Measurements from ENCODE around the gene TMEM131L.

The TMEM131L gene

DNA sequence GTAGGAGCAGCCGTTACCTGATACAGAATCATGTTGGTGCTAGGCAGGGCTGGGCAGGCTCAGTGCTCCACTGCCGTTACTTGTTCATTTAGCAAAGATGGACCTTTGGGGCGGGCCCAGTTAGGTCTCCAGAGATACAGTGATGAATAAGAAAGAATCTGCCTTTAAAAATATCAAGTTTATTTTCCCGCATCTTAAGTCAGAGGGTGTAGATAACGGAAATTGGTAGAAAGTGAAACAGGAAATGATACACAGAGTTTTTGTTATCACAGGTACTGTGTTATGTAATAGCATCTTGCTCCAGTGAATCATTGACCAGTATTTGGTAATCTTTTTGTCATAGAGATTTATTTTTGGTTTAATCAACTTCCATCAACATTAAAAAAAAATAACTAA lies 5.5 kb downstream of the TMEM131L start:
- Histone ChIP-seq H3K4me3 (ENCODE audit: low read depth in 1 of 5, low read length in 5 of 5) (no peak overlapping the region), H3K27me3 (ENCODE audit: control insufficient read depth in 5 of 5, insufficient read depth in 4 of 5, low read length in 5 of 5) (no peaks in the 10 kb centered on the region), H3K9me3 (ENCODE audit: control insufficient read depth in 5 of 5, low read length in 5 of 5) (no peaks in the 10 kb centered on the region), H3K27ac (ENCODE audit: low read depth, low read length) (no peak overlapping the region), H3K9ac (ENCODE audit: low read length in 5 of 5) (no peak overlapping the region), H3K36me3 (ENCODE audit: control insufficient read depth in 5 of 5, insufficient read depth in 5 of 5, low read length in 5 of 5) (peaks cover 5 to 19% (median 11%) of the 10 kb centered on the region in 5 donors), H3K4me1 (ENCODE audit: control insufficient read depth in 5 of 5, insufficient read depth in 5 of 5, low read length in 5 of 5) (peaks cover 0 to 55% (median 48%) of the 10 kb centered on the region in 5 donors)

DNA sequence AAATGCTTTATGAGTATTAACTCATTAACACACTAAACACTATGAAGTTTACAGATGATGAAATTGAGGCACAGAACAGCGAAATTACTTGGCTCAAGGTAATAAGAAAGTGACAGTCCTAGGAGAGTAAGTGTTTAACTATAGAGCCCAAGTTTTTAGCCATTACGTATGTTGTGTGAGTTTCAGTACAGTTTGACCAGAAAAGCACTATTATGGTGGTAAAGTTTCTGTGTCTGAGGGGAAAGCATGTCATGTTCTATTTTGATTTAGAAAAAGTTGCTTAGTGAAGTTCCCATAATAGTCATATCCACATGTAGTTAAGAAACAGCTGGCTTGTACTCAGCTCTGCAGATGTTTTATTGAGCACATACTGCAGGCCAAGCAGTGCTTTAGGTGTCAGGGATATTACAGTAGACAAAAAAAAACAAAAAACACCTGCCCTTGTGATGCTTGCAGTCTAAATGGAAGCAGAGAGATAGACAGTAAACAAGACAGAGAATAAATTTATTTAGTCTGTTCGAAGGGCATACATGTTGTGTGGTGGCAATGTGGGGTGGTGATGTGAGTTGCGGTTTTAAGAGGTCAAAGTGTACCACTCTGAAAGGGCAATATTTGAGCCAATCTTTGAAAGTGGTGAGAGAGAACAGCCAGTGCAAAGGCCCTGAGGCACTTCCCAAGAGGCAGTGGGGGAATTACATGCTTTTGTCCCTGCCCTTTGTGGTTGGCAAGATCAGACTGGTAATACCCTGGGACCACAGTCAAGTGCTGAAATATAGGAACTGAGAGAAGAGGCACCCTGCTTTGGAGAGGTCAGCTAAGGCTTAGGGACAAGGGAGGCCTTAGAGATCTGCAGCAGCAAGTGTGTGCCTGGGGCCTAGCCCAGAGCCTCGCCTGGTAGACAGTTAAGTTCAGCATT lies 6.2 kb downstream of the TMEM131L start:
- no peaks in the 10 kb centered on the region for H3K27me3 ChIP-seq (ENCODE audit: control insufficient read depth in 5 of 5, insufficient read depth in 4 of 5, low read length in 5 of 5)
- no peak overlapping the region for H3K4me3 ChIP-seq (ENCODE audit: low read depth in 1 of 5, low read length in 5 of 5)
- H3K36me3 ChIP-seq (ENCODE audit: control insufficient read depth in 5 of 5, insufficient read depth in 5 of 5, low read length in 5 of 5) = peaks cover 5 to 19% (median 11%) of the 10 kb centered on the region in 5 donors
- no peak overlapping the region for H3K9ac ChIP-seq (ENCODE audit: low read length in 5 of 5)
- peak overlapping the region; percentile 43 for H3K27ac ChIP-seq (ENCODE audit: low read depth, low read length)
- H3K9me3 ChIP-seq (ENCODE audit: control insufficient read depth in 5 of 5, low read length in 5 of 5) = no peaks in the 10 kb centered on the region
- H3K4me1 ChIP-seq (ENCODE audit: control insufficient read depth in 5 of 5, insufficient read depth in 5 of 5, low read length in 5 of 5) = peaks cover 0 to 50% (median 41%) of the 10 kb centered on the region in 5 donors

DNA sequence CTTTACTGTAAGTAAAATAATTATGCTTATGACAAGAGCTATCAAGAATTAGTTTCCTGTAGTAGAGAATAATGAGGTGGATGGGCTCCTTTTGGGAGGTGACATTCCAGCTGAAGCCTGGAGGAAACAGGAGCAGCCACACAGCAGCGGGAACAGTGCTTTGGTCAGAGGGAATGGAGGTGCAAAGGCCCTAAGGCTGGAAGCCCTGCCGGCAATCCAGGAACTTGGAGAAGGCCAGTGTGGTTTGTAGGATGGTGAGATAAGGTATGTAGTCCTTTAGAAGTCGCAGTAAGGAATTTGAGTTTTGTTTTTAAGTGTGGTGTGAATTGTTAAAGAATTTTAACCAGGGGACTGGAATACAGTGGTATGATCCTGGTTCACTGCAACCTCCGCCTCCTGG lies 8.1 kb downstream of the TMEM131L start:
- H3K4me3 ChIP-seq (ENCODE audit: low read depth in 1 of 5, low read length in 5 of 5) = no peak overlapping the region

DNA sequence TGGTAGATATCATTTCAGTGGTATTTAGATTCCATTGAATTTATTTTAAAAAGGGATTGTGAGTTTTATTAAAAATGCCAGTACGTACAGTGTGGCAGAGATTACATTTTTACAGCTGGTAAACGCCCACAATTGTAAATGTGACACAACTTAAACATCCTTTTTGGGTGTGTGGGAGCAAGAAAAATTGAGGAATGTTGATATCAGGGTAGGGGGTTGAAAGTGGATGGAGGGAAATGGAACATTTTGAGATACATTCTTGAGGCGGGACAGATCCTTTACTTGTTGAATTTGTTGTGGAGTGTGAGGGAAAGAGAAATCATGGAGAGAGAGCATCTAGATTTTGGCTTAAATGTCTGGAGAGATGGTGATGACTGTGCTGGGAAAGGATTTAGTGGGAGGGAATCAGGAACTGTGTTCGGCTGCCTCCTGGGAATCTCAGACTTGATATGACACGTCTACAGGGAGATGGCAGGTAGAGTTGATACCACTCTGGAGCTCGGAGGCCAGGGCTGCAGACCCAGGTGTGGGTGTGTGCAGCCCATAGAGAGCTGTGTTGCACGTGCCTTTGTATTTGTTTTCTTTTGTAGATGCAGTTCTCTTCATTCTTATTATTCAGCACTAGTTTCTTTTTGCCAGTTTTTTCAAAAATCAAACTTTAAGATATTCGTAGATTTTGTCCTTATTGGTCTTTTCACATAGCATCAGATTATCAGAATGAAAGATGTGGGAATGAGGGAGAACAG lies 10.8 kb downstream of the TMEM131L start:
- no peak overlapping the region for H3K4me3 ChIP-seq (ENCODE audit: low read depth in 1 of 5, low read length in 5 of 5)
- H3K9me3 ChIP-seq (ENCODE audit: control insufficient read depth in 5 of 5, low read length in 5 of 5) = no peaks in the 10 kb centered on the region
- peaks cover 0 to 20% (median 10%) of the 10 kb centered on the region in 5 donors for H3K4me1 ChIP-seq (ENCODE audit: control insufficient read depth in 5 of 5, insufficient read depth in 5 of 5, low read length in 5 of 5)
- H3K27ac ChIP-seq (ENCODE audit: low read depth, low read length) = no peak overlapping the region
- H3K27me3 ChIP-seq (ENCODE audit: control insufficient read depth in 5 of 5, insufficient read depth in 4 of 5, low read length in 5 of 5) = no peaks in the 10 kb centered on the region
- H3K36me3 ChIP-seq (ENCODE audit: control insufficient read depth in 5 of 5, insufficient read depth in 5 of 5, low read length in 5 of 5) = peaks cover 5 to 27% (median 17%) of the 10 kb centered on the region in 5 donors
- H3K9ac ChIP-seq (ENCODE audit: low read length in 5 of 5) = no peak overlapping the region

More for the DNA sequence above, 8.1 kb downstream of the TMEM131L start:
- Histone ChIP-seq H3K27me3 (ENCODE audit: control insufficient read depth in 5 of 5, insufficient read depth in 4 of 5, low read length in 5 of 5) (no peaks in the 10 kb centered on the region), H3K9me3 (ENCODE audit: control insufficient read depth in 5 of 5, low read length in 5 of 5) (no peaks in the 10 kb centered on the region), H3K36me3 (ENCODE audit: control insufficient read depth in 5 of 5, insufficient read depth in 5 of 5, low read length in 5 of 5) (peaks cover 5 to 19% (median 11%) of the 10 kb centered on the region in 5 donors), H3K9ac (ENCODE audit: low read length in 5 of 5) (no peak overlapping the region), H3K27ac (ENCODE audit: low read depth, low read length) (no peak overlapping the region), H3K4me1 (ENCODE audit: control insufficient read depth in 5 of 5, insufficient read depth in 5 of 5, low read length in 5 of 5) (peaks cover 0 to 37% (median 23%) of the 10 kb centered on the region in 5 donors)

DNA sequence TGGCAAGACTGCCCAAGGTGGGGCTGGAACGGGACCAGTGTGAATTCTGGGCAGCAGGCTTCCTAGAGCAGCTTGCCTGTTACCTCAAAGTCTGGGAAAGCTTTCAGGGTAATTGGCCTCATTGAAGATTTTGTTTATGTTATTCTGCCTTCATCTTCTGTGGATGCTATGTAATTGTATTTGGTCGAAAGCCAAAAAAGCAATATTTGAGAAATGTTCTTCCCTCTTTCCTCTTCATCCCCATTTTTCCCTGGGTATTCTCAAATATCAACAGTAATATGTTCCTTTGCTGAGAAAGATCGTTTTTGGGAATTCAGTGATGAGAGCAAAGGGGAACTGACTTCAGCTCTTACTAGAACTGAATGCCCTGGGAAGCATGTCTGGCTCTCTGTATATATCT lies 12.9 kb downstream of the TMEM131L start:
- H3K4me3 ChIP-seq (ENCODE audit: low read depth in 1 of 5, low read length in 5 of 5) = no peak overlapping the region
- H3K36me3 ChIP-seq (ENCODE audit: control insufficient read depth in 5 of 5, insufficient read depth in 5 of 5, low read length in 5 of 5) = peaks cover 5 to 23% (median 13%) of the 10 kb centered on the region in 5 donors
- no peak overlapping the region for H3K27ac ChIP-seq (ENCODE audit: low read depth, low read length)
- no peaks in the 10 kb centered on the region for H3K27me3 ChIP-seq (ENCODE audit: control insufficient read depth in 5 of 5, insufficient read depth in 4 of 5, low read length in 5 of 5)
- H3K9ac ChIP-seq (ENCODE audit: low read length in 5 of 5) = peak overlapping the region in 1 of 5 donors; percentile 13
- no peaks in the 10 kb centered on the region for H3K9me3 ChIP-seq (ENCODE audit: control insufficient read depth in 5 of 5, low read length in 5 of 5)
- peaks cover 3 to 14% (median 7%) of the 10 kb centered on the region in 5 donors for H3K4me1 ChIP-seq (ENCODE audit: control insufficient read depth in 5 of 5, insufficient read depth in 5 of 5, low read length in 5 of 5)

DNA sequence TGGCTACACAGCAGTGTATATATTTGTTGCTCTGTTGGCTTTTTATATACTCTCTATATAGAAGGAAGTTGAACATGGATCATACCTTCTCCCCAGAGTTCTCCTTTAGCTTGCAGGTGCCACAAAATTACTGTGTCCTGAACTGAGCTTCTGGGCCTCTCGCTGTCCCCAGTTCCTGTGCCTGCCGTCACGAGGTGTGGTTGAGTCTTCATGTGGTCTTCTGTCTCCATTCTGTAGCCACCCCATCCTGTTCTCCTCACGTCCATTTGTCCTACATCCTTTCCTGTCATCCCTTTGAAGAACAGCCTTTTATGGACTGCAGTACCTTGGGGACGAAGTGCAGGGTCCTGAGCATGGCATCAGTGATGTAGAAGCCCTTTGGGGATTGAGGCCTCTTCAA lies 14.5 kb downstream of the TMEM131L start:
- H3K36me3 ChIP-seq (ENCODE audit: control insufficient read depth in 5 of 5, insufficient read depth in 5 of 5, low read length in 5 of 5) = peaks cover 0 to 11% (median 6%) of the 10 kb centered on the region in 5 donors
- H3K4me3 ChIP-seq (ENCODE audit: low read depth in 1 of 5, low read length in 5 of 5) = no peak overlapping the region
- H3K9ac ChIP-seq (ENCODE audit: low read length in 5 of 5) = no peak overlapping the region
- no peaks in the 10 kb centered on the region for H3K9me3 ChIP-seq (ENCODE audit: control insufficient read depth in 5 of 5, low read length in 5 of 5)
- H3K27ac ChIP-seq (ENCODE audit: low read depth, low read length) = no peak overlapping the region
- H3K4me1 ChIP-seq (ENCODE audit: control insufficient read depth in 5 of 5, insufficient read depth in 5 of 5, low read length in 5 of 5) = peaks cover 3 to 14% (median 7%) of the 10 kb centered on the region in 5 donors
- H3K27me3 ChIP-seq (ENCODE audit: control insufficient read depth in 5 of 5, insufficient read depth in 4 of 5, low read length in 5 of 5) = no peaks in the 10 kb centered on the region

DNA sequence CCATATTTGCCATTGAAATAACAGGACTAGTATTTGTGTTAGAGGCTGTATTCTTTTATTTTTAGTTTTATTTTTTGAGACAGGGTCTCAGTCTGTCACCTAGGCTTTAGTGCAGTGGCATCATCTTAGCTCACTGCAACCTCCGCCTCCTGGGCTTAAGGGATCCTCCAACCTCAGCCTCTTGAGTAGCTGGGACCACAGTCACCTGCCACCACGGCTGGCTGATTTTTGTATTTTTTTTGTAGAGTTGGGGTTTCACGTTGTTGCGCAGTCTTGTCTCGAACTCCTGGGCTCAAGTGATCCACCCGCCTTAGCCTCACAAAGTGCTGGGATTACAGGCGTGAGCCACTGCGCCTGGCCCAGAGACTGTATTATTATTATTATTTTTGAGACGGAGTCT lies 15.3 kb downstream of the TMEM131L start:
- Histone ChIP-seq H3K27ac (ENCODE audit: low read depth, low read length) (no peak overlapping the region), H3K4me3 (ENCODE audit: low read depth in 1 of 5, low read length in 5 of 5) (no peak overlapping the region), H3K9me3 (ENCODE audit: control insufficient read depth in 5 of 5, low read length in 5 of 5) (no peaks in the 10 kb centered on the region), H3K9ac (ENCODE audit: low read length in 5 of 5) (no peak overlapping the region), H3K27me3 (ENCODE audit: control insufficient read depth in 5 of 5, insufficient read depth in 4 of 5, low read length in 5 of 5) (no peaks in the 10 kb centered on the region), H3K4me1 (ENCODE audit: control insufficient read depth in 5 of 5, insufficient read depth in 5 of 5, low read length in 5 of 5) (peaks cover 3 to 17% (median 11%) of the 10 kb centered on the region in 5 donors), H3K36me3 (ENCODE audit: control insufficient read depth in 5 of 5, insufficient read depth in 5 of 5, low read length in 5 of 5) (peaks cover 0 to 11% (median 6%) of the 10 kb centered on the region in 5 donors)

DNA sequence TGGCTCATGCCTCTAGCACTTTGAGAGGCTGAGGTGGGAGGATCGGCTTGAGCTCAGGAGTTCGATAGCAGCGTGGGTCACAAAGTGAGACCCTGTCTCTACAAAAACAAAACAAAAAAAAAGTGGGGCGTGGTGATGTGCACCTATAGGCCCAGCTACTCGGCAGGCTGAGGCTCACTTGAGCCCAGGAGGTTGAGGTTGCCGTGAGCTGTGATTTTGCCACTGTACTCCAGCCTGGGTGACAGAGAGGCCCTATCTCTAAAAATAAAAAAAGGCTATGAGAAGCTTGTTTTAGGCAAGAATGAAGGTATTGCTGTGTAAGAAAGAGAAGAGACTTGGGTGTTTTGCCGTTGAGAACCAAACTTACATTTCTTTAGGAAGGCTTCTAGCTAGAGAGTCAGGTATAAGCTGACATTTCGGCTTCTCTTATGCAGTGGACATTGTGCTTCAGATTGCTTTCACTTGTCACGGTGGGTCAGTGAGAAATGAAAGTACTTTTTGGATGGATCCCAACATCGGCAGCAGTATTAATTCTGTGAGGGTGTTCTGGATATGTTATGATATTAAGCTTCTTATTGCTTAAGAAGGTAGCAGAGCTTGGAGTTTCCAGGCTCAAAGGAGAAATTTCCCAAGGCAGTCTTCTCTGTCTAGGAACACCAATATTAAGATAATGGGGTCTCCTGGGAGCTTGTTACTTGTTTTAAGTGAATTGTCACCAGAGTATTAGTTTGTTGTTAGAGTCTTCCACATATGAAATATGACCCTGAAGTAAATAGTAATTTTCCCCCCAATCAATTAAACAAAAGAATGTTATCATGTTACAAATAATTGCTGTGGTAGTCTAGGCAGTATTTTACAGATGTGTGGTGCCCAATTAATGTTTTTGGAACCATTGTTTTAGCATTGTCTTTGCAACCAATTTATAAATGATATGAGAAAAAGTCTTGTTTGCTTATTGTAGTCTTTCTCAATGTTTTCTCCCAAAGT lies 17.6 kb downstream of the TMEM131L start:
- peaks cover 0 to 13% (median 6%) of the 10 kb centered on the region in 5 donors for H3K36me3 ChIP-seq (ENCODE audit: control insufficient read depth in 5 of 5, insufficient read depth in 5 of 5, low read length in 5 of 5)
- no peaks in the 10 kb centered on the region for H3K27me3 ChIP-seq (ENCODE audit: control insufficient read depth in 5 of 5, insufficient read depth in 4 of 5, low read length in 5 of 5)
- no peaks in the 10 kb centered on the region for H3K9me3 ChIP-seq (ENCODE audit: control insufficient read depth in 5 of 5, low read length in 5 of 5)
- H3K9ac ChIP-seq (ENCODE audit: low read length in 5 of 5) = peak overlapping the region in 4 of 5 donors; percentile 46 to 64 (median 54)
- H3K4me3 ChIP-seq (ENCODE audit: low read depth in 1 of 5, low read length in 5 of 5) = peak overlapping the region in 4 of 5 donors; percentile 18 to 50 (median 36)
- peaks cover 10 to 39% (median 31%) of the 10 kb centered on the region in 5 donors for H3K4me1 ChIP-seq (ENCODE audit: control insufficient read depth in 5 of 5, insufficient read depth in 5 of 5, low read length in 5 of 5)
- peak overlapping the region; percentile 76 for H3K27ac ChIP-seq (ENCODE audit: low read depth, low read length)

DNA sequence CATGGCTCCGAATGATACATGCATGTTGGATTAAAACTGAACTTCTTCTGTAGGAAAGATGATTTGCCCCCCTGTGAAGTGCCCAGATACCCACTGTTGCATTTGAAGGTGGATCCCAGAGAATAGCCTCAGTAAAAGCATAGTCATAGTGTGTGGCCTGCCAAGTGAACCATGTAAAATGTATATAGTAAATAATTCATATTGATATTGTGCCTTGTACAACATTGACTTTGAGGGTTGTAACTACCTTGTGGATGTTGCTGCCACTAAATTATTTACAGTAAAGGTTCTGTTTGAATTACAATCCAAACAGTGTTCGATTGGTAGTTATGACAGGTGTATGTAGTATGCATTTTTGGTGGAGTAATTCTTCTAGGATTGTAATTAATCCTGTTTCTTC lies 19.2 kb downstream of the TMEM131L start:
- no peak overlapping the region for H3K4me3 ChIP-seq (ENCODE audit: low read depth in 1 of 5, low read length in 5 of 5)
- H3K9me3 ChIP-seq (ENCODE audit: control insufficient read depth in 5 of 5, low read length in 5 of 5) = no peaks in the 10 kb centered on the region
- no peak overlapping the region for H3K27ac ChIP-seq (ENCODE audit: low read depth, low read length)
- no peak overlapping the region for H3K9ac ChIP-seq (ENCODE audit: low read length in 5 of 5)
- peaks cover 14 to 44% (median 41%) of the 10 kb centered on the region in 5 donors for H3K4me1 ChIP-seq (ENCODE audit: control insufficient read depth in 5 of 5, insufficient read depth in 5 of 5, low read length in 5 of 5)
- H3K36me3 ChIP-seq (ENCODE audit: control insufficient read depth in 5 of 5, insufficient read depth in 5 of 5, low read length in 5 of 5) = peaks cover 0 to 10% (median 6%) of the 10 kb centered on the region in 5 donors
- no peaks in the 10 kb centered on the region for H3K27me3 ChIP-seq (ENCODE audit: control insufficient read depth in 5 of 5, insufficient read depth in 4 of 5, low read length in 5 of 5)

Measured in subcutaneous abdominal adipose tissue (tissue), 5 donors.